Liver (tissue), 9 donors: ENCODE data around the gene TMEM184A. TPM values are rescaled to one million over a fixed set of nuclear protein-coding genes. Genes with fewer than 3 reads are reported as not detected.
"Not testable (repeated sequence)": the region's sequence is repeated elsewhere in the genome, so short reads cannot be mapped to it uniquely, and the experiment has no call there.

Source experiments
- DNase-seq: peaks from one replicate; pipeline ENCODE4 v3.0.0-alpha.2; 2017; ENCODE audit warnings: low spot score
- H3K27ac ChIP-seq, 2 donors: one replicate each; pipeline ENCODE4 v1.7.0; 2013; ENCODE audit warnings: inconsistent platforms in 2 of 2, low read length in 2 of 2, control low read depth in 1 of 2, low read depth in 1 of 2, mild to moderate bottlenecking in 1 of 2
- H3K27me3 ChIP-seq, 4 donors: one replicate each; pipeline versions ENCODE4 v1.6.1 to v1.7.0; 2013; ENCODE audit warnings: low read length in 3 of 4, inconsistent platforms in 1 of 4, mild to moderate bottlenecking in 1 of 4, moderate library complexity in 1 of 4; ENCODE audit not compliant: control insufficient read depth in 4 of 4, insufficient read depth in 4 of 4
- H3K36me3 ChIP-seq, 4 donors: one replicate each; pipeline versions ENCODE4 v1.6.1 to v1.7.0; 2013; ENCODE audit warnings: low read length in 3 of 4, mild to moderate bottlenecking in 3 of 4, low read depth in 1 of 4, moderate library complexity in 1 of 4; ENCODE audit not compliant: control insufficient read depth in 4 of 4, insufficient read depth in 3 of 4
- H3K4me1 ChIP-seq, 4 donors: one replicate each; pipeline versions ENCODE4 v1.6.1 to v1.7.0; 2013; ENCODE audit warnings: low read length in 3 of 4, mild to moderate bottlenecking in 3 of 4, moderate library complexity in 1 of 4; ENCODE audit not compliant: control insufficient read depth in 4 of 4, insufficient read depth in 4 of 4
- H3K4me3 ChIP-seq, 3 donors: one replicate each; pipeline versions ENCODE4 v1.6.1 to v1.7.0; 2013; ENCODE audit warnings: low read length in 3 of 3, control low read depth in 1 of 3, low read depth in 1 of 3, mild to moderate bottlenecking in 1 of 3
- H3K9ac ChIP-seq, 2 donors: one replicate each; pipeline ENCODE4 v1.7.0; 2013; ENCODE audit warnings: low read length in 2 of 2, mild to moderate bottlenecking in 2 of 2, moderate library complexity in 2 of 2, control low read depth in 1 of 2, low read depth in 1 of 2
- H3K9me3 ChIP-seq, 4 donors: one replicate each; pipeline versions ENCODE4 v1.6.1 to v1.7.0; 2013; ENCODE audit warnings: low read length in 3 of 4; ENCODE audit not compliant: control insufficient read depth in 4 of 4
- CTCF ChIP-seq: fragments of 150-350 bp; IDR thresholded peaks from 2 replicates; pipeline ENCODE4 v1.5.1; 2017; ENCODE audit warnings: improper control_type of control experiment, low read depth, low read length; ENCODE audit not compliant: missing input control
- EGR1 ChIP-seq, 2 donors: IDR thresholded peaks; 2 replicates each; pipeline ENCODE4 v1.6.1; 2016 to 2018; ENCODE audit warnings: antibody characterized with exemption in 2 of 2, low read depth in 2 of 2
- FOXA1 ChIP-seq: IDR thresholded peaks from 2 replicates; pipeline ENCODE4 v1.6.1; 2016; ENCODE audit warnings: antibody characterized with exemption
- FOXA2 ChIP-seq: IDR thresholded peaks from 2 replicates; pipeline ENCODE4 v1.6.1; 2016; ENCODE audit warnings: antibody characterized with exemption
- GABPA ChIP-seq, 2 donors: IDR thresholded peaks in 1 of 2; conservative IDR thresholded peaks in 1 of 2; 2 replicates each; pipeline ENCODE4 v1.6.1; 2016; ENCODE audit warnings: antibody characterized with exemption in 2 of 2, mild to moderate bottlenecking in 1 of 2, moderate library complexity in 1 of 2
- JUND ChIP-seq, 2 donors: IDR thresholded peaks; 2 replicates each; pipeline ENCODE4 v1.6.1; 2016; ENCODE audit warnings: antibody characterized with exemption in 2 of 2
- NR2F2 ChIP-seq: IDR thresholded peaks from 2 replicates; pipeline ENCODE4 v1.6.1; 2016; ENCODE audit warnings: antibody characterized with exemption
- RXRA ChIP-seq, 2 donors: IDR thresholded peaks; 2 replicates each; pipeline ENCODE4 v1.6.1; 2017 to 2018; ENCODE audit warnings: antibody characterized with exemption in 2 of 2, mild to moderate bottlenecking in 1 of 2
- SP1 ChIP-seq: IDR thresholded peaks from 2 replicates; pipeline ENCODE4 v1.6.1; 2018; ENCODE audit warnings: antibody characterized with exemption, mild to moderate bottlenecking
- YY1 ChIP-seq: IDR thresholded peaks from 2 replicates; pipeline ENCODE4 v1.6.1; 2016; ENCODE audit warnings: antibody characterized with exemption, mild to moderate bottlenecking
- ZBTB33 ChIP-seq: IDR thresholded peaks from 2 replicates; pipeline ENCODE4 v1.6.1; 2016; ENCODE audit warnings: antibody characterized with exemption
- WGBS: extraction: QIAGEN DNeasy Blood & Tissue Kit; methylation state at CpG from one replicate; pipeline ENCODE4 v1.1.7; 2013; 5-methylcytosine and 5-hydroxymethylcytosine counted together
- polyA plus RNA-seq, 2 donors: library from polyadenylated mRNA; stranded (reverse) in 1 of 2; unstranded in 1 of 2; fragments of 200-250 nt in 1 of 2; fragments of >200 nt in 1 of 2; fragmentation: Nextera tagmentation in 1 of 2; extraction: Ambion mirVana in 1 of 2; gene quantifications; one replicate each; pipeline versions ENCODE4 v1.2.1 to v1.2.3, GENCODE V29; 2013 to 2015
- total RNA-seq, 2 donors: library from RNA; depleted of rRNA; stranded (reverse); fragments of >200 nt; gene quantifications; one replicate each; pipeline ENCODE4 v1.2.3, GENCODE V29; 2014
- TF ChIP-seq, protein P1 (sequence below): IDR thresholded peaks from 2 replicates; pipeline ENCODE4 v1.6.1; 2016; ENCODE audit warnings: antibody characterized with exemption, mild to moderate bottlenecking
- TF ChIP-seq, protein P2 (sequence below): IDR thresholded peaks from 2 replicates; pipeline ENCODE4 v1.6.1; 2016; ENCODE audit warnings: antibody characterized with exemption
- donor health status: healthy.
- donor health status: healthy.
- donor health status: healthy.
- donor health status: healthy.
- donor health status: healthy.

The TMEM184A gene
- total and polyA plus RNA-seq, 4 donors, result 1.6 to 12.6 (median 11.4) TPM

DNA sequence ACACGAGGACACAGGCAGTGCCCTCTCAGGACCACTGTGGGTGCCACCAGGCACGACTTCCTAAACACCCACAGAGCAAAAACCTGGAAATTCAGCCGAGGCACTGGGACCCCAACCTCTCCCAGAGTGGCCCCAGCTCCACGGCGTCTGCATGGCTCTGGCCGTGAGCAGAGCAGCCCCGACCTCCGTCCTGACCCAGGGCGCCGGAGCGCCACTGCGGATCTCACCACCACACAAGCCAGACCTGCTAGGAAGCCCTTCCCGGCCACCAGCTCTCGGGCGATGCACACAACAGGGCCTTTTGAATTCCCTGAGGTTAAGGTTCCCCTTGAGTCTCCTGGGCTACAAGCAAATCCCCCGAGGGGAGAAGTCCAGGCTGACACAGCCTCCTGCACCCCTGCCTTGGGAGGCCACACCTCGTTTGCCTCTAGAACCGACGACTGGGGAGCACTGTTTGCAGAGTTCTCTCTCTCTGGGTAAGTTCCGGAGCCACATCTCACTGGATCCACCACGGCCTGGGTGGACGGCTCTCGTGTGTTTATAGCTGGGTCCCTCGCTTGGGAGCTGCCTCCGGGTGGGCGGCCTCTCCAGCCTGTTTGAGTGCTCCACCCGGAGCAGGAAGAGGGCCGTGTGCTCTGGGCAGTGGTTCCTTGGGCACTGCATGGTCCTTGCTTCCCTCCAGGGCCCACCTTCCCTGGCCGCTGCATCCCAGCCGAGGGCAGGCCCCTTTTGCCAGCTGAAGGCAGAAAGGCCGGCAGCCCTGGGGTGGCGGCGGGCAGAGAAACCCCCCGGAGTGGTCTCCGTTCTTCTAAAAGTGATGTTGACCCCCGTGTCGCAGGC is 29.4 kb upstream of the TMEM184A start:
- WGBS, result 93% methylated on average over 37 of the region's 37 CpGs
- no peaks in the 10 kb centered on the region for H3K36me3 ChIP-seq
- H3K4me1 ChIP-seq, result peaks cover 0 to 7% (median 2%) of the 10 kb centered on the region in 4 donors
- no peak overlapping the region for H3K27ac ChIP-seq
- no peaks in the 10 kb centered on the region for H3K27me3 ChIP-seq
- H3K9ac ChIP-seq, result no peak overlapping the region
- DNase-seq, result no peak
- peaks cover 0 to 9% (median 1%) of the 10 kb centered on the region in 4 donors for H3K9me3 ChIP-seq
- H3K4me3 ChIP-seq, result no peak overlapping the region
- TF ChIP-seq YY1 (no peak), FOXA2 (no peak), NR2F2 (no peak)
- TF ChIP-seq, protein P1, sequence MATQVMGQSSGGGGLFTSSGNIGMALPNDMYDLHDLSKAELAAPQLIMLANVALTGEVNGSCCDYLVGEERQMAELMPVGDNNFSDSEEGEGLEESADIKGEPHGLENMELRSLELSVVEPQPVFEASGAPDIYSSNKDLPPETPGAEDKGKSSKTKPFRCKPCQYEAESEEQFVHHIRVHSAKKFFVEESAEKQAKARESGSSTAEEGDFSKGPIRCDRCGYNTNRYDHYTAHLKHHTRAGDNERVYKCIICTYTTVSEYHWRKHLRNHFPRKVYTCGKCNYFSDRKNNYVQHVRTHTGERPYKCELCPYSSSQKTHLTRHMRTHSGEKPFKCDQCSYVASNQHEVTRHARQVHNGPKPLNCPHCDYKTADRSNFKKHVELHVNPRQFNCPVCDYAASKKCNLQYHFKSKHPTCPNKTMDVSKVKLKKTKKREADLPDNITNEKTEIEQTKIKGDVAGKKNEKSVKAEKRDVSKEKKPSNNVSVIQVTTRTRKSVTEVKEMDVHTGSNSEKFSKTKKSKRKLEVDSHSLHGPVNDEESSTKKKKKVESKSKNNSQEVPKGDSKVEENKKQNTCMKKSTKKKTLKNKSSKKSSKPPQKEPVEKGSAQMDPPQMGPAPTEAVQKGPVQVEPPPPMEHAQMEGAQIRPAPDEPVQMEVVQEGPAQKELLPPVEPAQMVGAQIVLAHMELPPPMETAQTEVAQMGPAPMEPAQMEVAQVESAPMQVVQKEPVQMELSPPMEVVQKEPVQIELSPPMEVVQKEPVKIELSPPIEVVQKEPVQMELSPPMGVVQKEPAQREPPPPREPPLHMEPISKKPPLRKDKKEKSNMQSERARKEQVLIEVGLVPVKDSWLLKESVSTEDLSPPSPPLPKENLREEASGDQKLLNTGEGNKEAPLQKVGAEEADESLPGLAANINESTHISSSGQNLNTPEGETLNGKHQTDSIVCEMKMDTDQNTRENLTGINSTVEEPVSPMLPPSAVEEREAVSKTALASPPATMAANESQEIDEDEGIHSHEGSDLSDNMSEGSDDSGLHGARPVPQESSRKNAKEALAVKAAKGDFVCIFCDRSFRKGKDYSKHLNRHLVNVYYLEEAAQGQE, result no peak

DNA sequence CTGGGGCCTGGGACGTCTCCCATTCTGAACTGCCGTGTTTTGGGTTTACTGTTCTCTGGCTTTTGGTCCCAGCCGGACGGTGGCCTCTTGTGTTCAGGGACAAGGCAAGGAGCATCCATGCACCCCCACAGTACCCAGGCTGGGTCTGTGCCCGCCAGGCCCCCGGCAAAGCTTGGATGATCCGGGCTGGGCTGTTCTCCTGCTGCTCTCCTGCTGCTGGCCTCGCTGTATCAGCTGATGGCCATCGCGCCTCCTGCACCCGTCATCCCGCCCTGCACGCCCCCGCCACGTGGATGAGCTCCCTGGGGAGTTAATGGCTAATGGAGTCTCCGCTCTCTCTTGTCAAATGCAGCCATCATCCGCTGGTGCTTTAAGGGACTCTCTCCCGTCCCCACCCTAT is 28.7 kb upstream of the TMEM184A start:
- WGBS, result 95% methylated on average over 18 of the region's 18 CpGs
- H3K4me1 ChIP-seq, result peaks cover 0 to 8% (median 2%) of the 10 kb centered on the region in 4 donors
- H3K4me3 ChIP-seq, result no peak overlapping the region
- H3K9ac ChIP-seq, result no peak overlapping the region
- no peaks in the 10 kb centered on the region for H3K36me3 ChIP-seq
- H3K27ac ChIP-seq, result no peak overlapping the region
- H3K9me3 ChIP-seq, result peaks cover 0 to 9% (median 1%) of the 10 kb centered on the region in 4 donors
- TF ChIP-seq RXRA (IDR thresholded peaks at IDR 0.05) (no peak), GABPA (IDR thresholded peaks at IDR 0.05 in 1 of 2, conservative IDR thresholded peaks at IDR 0.05 in 1 of 2) (no peak), CTCF (no peak), SP1 (no peak), EGR1 (IDR thresholded peaks at IDR 0.05; ENCODE audit: low read depth in 2 of 2) (no peak), YY1 (no peak), FOXA1 (no peak), ZBTB33 (no peak), FOXA2 (no peak), JUND (IDR thresholded peaks at IDR 0.05) (no peak)
- TF ChIP-seq, protein P2, sequence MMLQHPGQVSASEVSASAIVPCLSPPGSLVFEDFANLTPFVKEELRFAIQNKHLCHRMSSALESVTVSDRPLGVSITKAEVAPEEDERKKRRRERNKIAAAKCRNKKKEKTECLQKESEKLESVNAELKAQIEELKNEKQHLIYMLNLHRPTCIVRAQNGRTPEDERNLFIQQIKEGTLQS, result no peak
- no peak for DNase-seq
- H3K27me3 ChIP-seq, result no peaks in the 10 kb centered on the region

DNA sequence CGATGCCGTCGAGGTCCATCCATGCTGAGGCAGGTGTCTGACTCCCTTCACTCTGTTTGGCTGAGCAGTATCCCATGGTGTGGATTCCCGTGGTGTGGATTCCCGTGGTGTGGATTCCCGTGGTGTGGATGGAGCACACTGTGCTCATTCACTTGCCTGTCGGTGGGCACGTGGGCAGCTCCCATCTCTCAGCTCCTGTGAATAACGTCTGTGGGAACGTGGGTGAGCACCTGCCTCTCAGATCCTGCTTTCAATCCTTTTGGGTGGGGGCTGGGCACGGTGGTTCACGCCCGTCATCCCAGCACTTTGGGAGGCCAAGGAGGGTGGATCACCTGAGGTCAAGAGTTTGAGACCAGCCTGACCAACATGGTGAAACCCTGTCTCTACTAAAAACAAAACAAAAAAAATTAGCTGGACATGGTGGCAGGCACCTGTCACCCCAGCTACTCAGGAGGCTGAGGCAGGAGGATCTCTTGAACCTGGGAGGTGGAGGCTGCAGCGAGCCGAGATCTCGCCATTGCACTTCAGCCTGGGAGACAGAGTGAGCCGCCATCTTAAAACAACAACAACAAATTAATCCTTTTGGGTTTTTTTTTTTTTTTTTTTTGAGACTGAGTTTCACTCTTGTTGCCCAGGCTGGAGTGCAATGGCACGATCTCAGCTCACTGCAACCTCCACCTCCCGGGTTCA is 27.4 kb upstream of the TMEM184A start:
- H3K27me3 ChIP-seq, DNase-seq, H3K36me3 ChIP-seq, H3K9ac ChIP-seq, H3K9me3 ChIP-seq, H3K27ac ChIP-seq, H3K4me3 ChIP-seq: not testable (repeated sequence)
- H3K4me1 ChIP-seq, result peaks cover 0 to 13% (median 2%) of the 10 kb centered on the region in 4 donors
- 91% methylated on average over 19 of the region's 19 CpGs for WGBS
